ENCODE results near the gene PHF21B. TPM values are rescaled to one million over a fixed set of nuclear protein-coding genes. Genes with fewer than 3 reads are reported as not detected.
"Not testable (repeated sequence)": the region's sequence is repeated elsewhere in the genome, so short reads cannot be mapped to it uniquely, and the experiment has no call there.

PHF21B gene
- polyA plus RNA-seq, 12 donors: 0.28 to 1.7 (median 0.48) TPM; not detected in 2

DNA sequence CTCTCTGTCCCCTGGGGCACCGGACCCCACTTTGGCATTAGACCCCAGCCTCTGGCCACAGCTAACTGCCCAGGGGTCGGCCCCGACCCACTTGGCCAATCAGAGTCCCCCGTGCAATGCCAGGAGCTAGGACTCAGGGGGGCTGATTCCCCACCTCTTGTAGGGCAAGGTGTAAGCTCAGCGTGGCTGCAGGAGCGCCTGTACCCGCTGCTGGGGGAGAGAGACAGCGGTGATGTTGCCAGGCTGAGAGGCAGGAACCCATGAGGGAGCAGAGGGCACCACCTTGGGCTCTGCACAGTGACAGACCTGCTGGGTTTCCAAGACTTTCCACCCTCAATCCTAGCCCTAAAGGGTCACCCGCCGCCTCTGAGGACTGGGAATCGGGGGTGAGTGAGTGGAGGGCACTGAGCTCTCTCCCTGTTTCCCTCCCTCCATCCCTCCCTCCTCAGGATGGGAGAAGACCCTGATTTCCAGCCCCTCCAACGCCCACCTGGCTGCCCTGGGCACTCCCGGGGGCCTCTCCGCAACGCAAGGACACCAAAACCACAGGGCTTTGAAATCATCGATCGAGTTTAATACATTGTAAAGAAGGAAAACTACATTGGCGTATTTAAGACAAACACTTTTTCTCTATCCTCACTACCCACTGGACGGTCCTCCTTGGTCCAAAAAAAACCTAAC, 129.1 kb downstream of the PHF21B start:
- DNase-seq: no peak

GRCh38 chr22:44879301-44879680, 130.5 kb downstream of the PHF21B start:
- no peak for DNase-seq

GRCh38 chr22:44878483-44879300, 131.1 kb downstream of the PHF21B start:
- no peak for DNase-seq

DNA sequence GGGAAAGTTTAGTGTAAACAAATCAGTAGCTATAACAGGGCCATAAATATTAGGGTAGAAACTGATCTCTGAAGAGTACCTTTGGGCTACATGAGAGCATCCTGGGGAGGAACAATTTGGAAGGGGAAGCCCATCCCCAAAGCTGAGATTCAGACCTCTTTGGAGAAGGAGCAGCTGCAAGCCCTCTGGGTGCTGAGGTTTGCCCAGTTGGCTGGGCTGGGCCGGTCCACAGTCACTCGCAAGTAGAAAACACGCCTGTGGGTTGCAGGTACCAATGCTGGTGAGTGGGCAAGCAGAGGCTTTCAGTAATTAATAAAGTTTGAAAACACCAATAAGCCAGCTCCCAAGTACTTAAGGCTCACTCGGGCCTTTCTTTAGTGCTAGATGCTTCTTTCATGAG, 132.9 kb downstream of the PHF21B start:
- no peak for DNase-seq

GRCh38 chr22:44871782-44872181, 138.0 kb downstream of the PHF21B start:
- DNase-seq: no peak

DNA sequence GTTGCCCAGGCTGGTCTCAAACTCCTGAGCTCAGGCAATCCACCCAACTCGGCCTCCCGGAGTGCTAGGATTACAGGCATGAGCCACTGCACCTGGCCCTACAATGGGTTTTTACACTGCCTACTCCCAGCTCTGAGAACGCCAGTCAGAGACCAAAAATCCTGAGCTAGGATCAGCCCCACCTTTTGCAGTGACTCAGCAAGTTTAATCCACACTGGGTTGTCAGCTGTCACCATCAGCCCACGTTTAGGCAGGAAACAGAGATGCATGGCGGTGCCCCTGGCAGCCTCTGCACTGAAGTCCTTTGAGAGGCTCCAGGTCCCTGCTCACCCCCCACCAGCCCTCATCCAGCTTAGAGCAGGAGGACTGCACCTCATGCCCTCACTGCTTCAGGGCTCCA, 139.8 kb downstream of the PHF21B start:
- no peak for DNase-seq

GRCh38 chr22:44869196-44869595, 140.6 kb downstream of the PHF21B start:
- no peak for DNase-seq

- no peak for DNase-seq
These were observed 144.4 kb downstream of the PHF21B start for GRCh38 chr22:44865193-44866057.

DNA sequence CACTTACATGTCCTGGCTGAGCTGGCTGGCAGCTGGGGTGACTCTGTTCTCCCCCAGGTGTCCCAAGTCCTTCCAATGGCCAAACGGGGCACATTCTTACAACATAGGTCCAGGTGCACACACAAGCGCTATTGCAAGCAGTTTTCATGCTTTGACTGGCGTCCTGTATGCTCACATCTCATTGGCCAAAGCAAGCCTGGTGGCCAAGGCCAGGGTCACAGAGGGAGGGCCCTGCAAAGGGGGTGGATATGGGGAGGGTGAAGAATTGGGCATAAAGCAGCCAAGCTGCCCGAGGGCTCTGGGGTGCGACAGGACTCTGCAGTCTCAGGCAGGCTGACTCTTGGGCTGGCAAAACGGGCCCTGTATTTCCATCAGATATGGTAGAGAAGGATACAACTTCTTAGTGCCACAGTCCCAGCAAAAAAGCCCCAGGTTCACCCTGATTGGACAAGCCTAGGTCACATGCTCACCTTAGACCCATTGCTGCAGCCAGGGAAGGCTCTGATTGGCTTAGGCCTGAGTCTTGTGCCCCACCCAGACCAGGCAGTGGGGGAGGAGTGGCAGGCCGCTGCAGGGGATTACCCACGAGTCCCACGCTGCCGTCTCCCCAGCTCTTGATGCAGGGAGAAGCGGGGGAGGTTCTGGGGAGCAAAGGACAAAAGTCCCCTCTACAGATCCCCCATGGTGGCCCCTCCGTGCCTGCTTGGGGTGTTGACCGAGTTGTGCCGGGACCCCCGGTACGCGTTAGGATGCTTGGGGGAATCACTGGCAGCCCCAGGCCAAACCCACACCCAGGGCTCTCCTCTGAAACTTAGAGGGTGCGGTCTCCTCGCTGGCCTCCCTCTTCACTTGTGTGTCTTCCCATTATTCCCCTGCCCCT, 146.6 kb downstream of the PHF21B start:
- no peak for DNase-seq

GRCh38 chr22:44862281-44862680, 147.5 kb downstream of the PHF21B start:
- DNase-seq: no peak

- DNase-seq: no peak
These were observed 148.6 kb downstream of the PHF21B start for GRCh38 chr22:44861245-44861644.

DNA sequence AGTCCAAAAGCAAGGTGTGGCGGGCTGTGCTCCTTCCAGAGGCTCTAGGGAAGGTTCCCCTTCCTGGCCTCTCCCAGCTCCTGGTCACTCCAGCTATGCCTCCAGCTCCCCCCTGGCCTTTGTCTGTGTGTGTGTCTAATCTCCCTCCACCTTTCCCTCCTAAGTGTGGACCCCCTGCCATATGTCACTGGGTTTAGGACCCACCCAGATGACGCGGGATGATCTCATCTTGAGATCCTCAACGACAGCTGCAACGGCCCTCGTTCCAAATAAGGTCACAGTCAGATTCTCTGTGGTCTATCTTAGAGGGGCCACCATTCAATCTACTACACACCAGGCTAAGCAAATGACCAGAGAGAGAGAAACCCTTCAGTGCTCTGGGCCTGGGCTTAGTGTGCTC, 149.5 kb downstream of the PHF21B start:
- DNase-seq: peak; percentile 9

DNA sequence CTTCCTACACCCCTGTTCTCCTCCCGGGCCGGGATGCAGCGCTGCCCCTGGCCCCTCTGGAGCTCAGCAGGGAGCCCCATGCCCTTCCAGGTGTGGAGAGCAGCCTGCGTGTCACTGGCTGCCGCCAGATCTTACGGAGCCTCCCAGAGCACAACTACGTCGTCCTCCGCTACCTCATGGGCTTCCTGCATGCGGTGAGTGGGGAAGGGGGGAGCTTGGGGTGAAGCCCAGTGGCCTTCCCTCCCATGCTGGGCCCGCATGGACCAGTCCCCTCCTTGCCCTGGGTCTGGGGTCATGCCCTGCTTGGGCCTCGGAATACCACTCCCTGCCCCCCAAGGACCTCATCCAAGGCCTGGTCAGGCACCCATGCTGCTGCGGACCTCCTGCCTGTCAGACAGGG, 150.2 kb downstream of the PHF21B start:
- DNase-seq: no peak

GRCh38 chr22:44858819-44859218, 151.0 kb downstream of the PHF21B start:
- DNase-seq: not testable (repeated sequence)

DNA sequence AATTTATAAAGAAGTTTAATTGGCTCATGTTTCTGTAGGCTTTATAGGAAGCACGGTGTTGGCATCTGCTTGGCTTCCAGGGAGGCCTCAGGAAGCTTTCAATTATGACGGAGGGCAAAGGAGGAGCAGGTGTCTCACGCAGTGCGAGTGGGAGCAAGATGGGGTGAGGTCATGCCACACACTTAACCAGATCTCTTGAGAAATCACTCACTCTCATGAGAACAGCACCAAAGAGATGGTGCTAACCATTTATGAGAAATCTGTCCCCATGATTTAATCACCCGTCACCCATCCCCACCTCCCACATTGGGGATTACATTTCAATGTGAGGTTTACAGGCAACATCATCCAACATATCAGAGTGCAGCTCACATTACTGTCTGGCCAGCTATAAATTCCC, 153.9 kb downstream of the PHF21B start:
- DNase-seq: no peak

- not testable (repeated sequence) for DNase-seq
These were observed 155.2 kb downstream of the PHF21B start for GRCh38 chr22:44854641-44855040.

- DNase-seq: no peak
These were observed 158.9 kb downstream of the PHF21B start for GRCh38 chr22:44850946-44851345.

- DNase-seq: no peak
These were observed 160.9 kb downstream of the PHF21B start for GRCh38 chr22:44848791-44849420.

DNA sequence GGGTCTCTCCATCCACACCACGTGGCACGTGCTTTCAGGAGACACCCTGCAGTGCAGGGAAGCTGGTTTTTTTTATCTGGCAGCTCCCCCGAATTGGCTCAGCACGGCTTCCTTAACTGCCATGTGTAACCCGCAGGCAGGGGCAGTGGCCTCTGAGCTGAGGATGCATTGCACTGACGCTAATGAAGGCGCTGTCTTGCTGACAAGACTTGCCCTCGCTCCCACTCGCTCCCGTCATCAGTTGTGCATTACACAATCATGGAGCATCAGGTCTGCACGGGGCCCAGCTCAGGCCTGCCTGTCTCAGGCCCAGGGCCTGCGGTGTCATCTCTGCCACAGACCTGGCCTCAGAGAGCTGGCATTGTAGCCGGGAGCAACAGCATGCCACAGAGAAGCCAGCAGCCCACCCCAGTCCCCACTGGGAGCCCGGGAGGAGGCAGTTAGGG, 161.5 kb downstream of the PHF21B start:
- no peak for DNase-seq

GRCh38 chr22:44847892-44848291, 161.9 kb downstream of the PHF21B start:
- no peak for DNase-seq

GRCh38 chr22:44847380-44847779, 162.4 kb downstream of the PHF21B start:
- DNase-seq: no peak

Data from muscle of arm (tissue), 12 donors.